Thyroid gland (tissue), 4 donors: ENCODE results near the gene NEDD4L.

Source experiments
- POLR2A ChIP-seq, 2 donors: fragments of 450-650 bp; IDR thresholded peaks; one replicate each; pipeline ENCODE4 v1.6.1; 2017; ENCODE audit warnings: antibody characterized with exemption in 2 of 2, mild to moderate bottlenecking in 2 of 2, moderate library complexity in 1 of 2
- TF ChIP-seq, protein P1 (sequence below), 6 experiments: fragments of 200-600 bp in 3 of 6; fragments of 450-650 bp in 3 of 6; sonication (generic) in 3 of 6; IDR thresholded peaks; one replicate each; pipeline ENCODE4 v1.5.1; 2016 to 2019; ENCODE audit warnings: antibody characterized with exemption in 6 of 6, mild to moderate bottlenecking in 2 of 6, inconsistent platforms in 1 of 6, moderate library complexity in 1 of 6

DNA sequence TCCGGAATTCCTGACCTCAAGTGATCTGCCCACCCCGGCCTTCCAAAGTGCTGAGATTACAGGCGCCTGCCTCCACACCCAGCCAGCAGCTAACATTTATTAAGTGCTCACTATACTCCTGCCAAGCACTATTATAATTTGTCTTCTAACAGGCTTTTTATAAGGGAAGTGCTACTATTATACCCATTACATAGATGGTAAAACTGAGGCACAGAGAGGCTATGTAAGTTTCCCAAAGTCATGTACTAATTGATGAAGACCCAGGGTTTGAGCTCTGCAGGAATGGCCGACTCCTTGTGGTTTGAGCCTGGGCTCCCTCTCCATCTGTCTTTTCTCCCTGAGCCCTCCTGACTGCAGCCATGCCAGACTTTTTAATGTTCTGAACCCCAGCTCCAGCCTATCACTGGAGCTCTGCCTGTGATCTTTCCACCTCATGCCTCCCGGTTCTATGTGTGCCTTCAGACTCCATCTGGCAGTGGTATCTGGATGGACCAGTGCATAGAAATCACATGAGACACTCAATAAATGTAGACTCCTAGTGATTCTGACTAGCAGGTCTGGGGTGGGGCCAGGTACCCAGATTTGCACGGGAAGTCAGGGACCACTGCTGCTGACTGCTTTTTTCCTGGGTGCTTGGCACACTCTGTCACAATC, 197.1 kb downstream of the NEDD4L start:
- TF ChIP-seq, protein P1, sequence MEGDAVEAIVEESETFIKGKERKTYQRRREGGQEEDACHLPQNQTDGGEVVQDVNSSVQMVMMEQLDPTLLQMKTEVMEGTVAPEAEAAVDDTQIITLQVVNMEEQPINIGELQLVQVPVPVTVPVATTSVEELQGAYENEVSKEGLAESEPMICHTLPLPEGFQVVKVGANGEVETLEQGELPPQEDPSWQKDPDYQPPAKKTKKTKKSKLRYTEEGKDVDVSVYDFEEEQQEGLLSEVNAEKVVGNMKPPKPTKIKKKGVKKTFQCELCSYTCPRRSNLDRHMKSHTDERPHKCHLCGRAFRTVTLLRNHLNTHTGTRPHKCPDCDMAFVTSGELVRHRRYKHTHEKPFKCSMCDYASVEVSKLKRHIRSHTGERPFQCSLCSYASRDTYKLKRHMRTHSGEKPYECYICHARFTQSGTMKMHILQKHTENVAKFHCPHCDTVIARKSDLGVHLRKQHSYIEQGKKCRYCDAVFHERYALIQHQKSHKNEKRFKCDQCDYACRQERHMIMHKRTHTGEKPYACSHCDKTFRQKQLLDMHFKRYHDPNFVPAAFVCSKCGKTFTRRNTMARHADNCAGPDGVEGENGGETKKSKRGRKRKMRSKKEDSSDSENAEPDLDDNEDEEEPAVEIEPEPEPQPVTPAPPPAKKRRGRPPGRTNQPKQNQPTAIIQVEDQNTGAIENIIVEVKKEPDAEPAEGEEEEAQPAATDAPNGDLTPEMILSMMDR (IDR thresholded peaks at IDR 0.05), result no peak
- TF ChIP-seq POLR2A (IDR thresholded peaks at IDR 0.05), result no peak
